Globus pallidus (tissue), 1 donor: ENCODE results near the gene GPX1.

Experiments
- DNase-seq: peaks from one replicate; pipeline ENCODE4 v3.0.0-alpha.2; 2015; ENCODE audit warnings: low spot score

The GPX1 gene

GRCh38 chr3:49311283-49311682, 46.9 kb downstream of the GPX1 start:
- DNase-seq = no peak

- no peak for DNase-seq
These were observed 47.5 kb downstream of the GPX1 start for GRCh38 chr3:49310677-49311076.
